KMS-11 (cell line): ENCODE measurements around the gene RHEBL1.

Experiments used
- H2AFZ ChIP-seq: fragments of 200-600 bp; sonication (generic); 2 replicates; pipeline ENCODE4 v1.6.1; 2016; ENCODE audit warnings: antibody characterized with exemption, mixed run types, low read depth
- H3K27ac ChIP-seq: fragments of 200-600 bp; sonication (generic); 2 replicates; pipeline ENCODE4 v1.6.1; 2016; ENCODE audit warnings: mild to moderate bottlenecking, mixed run types
- H3K27me3 ChIP-seq: fragments of 200-600 bp; sonication (generic); 2 replicates; pipeline ENCODE4 v1.6.1; 2017; ENCODE audit warnings: mild to moderate bottlenecking, low read depth, mixed run types, moderate library complexity; ENCODE audit not compliant: insufficient read depth
- H3K36me3 ChIP-seq: fragments of 200-600 bp; sonication (generic); 2 replicates; pipeline ENCODE4 v1.6.1; 2017; ENCODE audit warnings: mild to moderate bottlenecking, mixed run types; ENCODE audit not compliant: insufficient read depth
- H3K4me1 ChIP-seq: fragments of 200-600 bp; sonication (generic); 2 replicates; pipeline ENCODE4 v1.6.1; 2016; ENCODE audit warnings: mild to moderate bottlenecking, low read depth, mixed run types; ENCODE audit not compliant: poor library complexity, severe bottlenecking
- H3K4me2 ChIP-seq: fragments of 200-600 bp; sonication (generic); 2 replicates; pipeline ENCODE4 v1.7.0; 2016; ENCODE audit warnings: mild to moderate bottlenecking, mixed run types
- H3K4me3 ChIP-seq: fragments of 200-600 bp; sonication (generic); IDR thresholded peaks from 2 replicates; pipeline ENCODE4 v1.6.1; 2017; ENCODE audit warnings: low read depth, low read length, mixed read lengths; ENCODE audit not compliant: insufficient read depth
- H3K79me2 ChIP-seq: fragments of 200-600 bp; sonication (generic); 2 replicates; pipeline ENCODE4 v1.6.1; 2016; ENCODE audit warnings: low read depth, mixed run types; ENCODE audit not compliant: insufficient read depth
- H3K9ac ChIP-seq: fragments of 200-600 bp; sonication (generic); 2 replicates; pipeline ENCODE4 v1.6.1; 2016; ENCODE audit warnings: mild to moderate bottlenecking, mixed run types
- H4K20me1 ChIP-seq: fragments of 200-600 bp; sonication (generic); 2 replicates; pipeline ENCODE4 v1.6.1; 2016; ENCODE audit warnings: mild to moderate bottlenecking, mixed run types; ENCODE audit not compliant: insufficient read depth
- TF ChIP-seq, protein P1 (sequence below): fragments of 200-600 bp; sonication (generic); conservative IDR thresholded peaks from 2 replicates; pipeline ENCODE4 v1.6.1; 2017; ENCODE audit warnings: low read depth, mild to moderate bottlenecking, antibody characterized with exemption, low read length, moderate library complexity, mixed read lengths

The RHEBL1 gene

DNA sequence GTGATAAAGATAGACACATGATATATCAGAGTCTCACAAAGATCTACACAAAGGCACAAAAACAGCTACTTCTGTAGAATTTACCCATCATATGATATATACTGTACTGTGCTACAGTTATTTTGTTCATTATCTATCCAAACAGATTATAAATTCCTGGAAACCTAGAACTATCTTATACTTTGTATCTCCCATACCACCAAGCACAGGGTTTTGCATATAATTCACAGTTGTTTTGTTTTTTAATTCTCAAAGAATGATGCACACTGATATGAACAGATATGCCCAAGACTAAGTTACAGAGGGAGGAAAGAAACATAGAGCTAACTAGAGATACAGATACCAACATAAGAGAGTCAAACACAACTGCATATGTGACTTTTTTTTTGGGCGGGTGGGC lies 54.6 kb downstream of the RHEBL1 start:
- H3K79me2 ChIP-seq, result peaks cover 11% of the 10 kb centered on the region

More for the DNA sequence above, 54.6 kb downstream of the RHEBL1 start:
- Histone ChIP-seq H3K4me3 (no peak overlapping the region), H4K20me1 (no peaks in the 10 kb centered on the region), H3K4me1 (peaks cover 24% of the 10 kb centered on the region), H3K36me3 (no peaks in the 10 kb centered on the region), H2AFZ (no peak overlapping the region), H3K27me3 (no peaks in the 10 kb centered on the region), H3K4me2 (no peak overlapping the region), H3K9ac (no peak overlapping the region), H3K27ac (no peak overlapping the region)
- TF ChIP-seq, protein P1, sequence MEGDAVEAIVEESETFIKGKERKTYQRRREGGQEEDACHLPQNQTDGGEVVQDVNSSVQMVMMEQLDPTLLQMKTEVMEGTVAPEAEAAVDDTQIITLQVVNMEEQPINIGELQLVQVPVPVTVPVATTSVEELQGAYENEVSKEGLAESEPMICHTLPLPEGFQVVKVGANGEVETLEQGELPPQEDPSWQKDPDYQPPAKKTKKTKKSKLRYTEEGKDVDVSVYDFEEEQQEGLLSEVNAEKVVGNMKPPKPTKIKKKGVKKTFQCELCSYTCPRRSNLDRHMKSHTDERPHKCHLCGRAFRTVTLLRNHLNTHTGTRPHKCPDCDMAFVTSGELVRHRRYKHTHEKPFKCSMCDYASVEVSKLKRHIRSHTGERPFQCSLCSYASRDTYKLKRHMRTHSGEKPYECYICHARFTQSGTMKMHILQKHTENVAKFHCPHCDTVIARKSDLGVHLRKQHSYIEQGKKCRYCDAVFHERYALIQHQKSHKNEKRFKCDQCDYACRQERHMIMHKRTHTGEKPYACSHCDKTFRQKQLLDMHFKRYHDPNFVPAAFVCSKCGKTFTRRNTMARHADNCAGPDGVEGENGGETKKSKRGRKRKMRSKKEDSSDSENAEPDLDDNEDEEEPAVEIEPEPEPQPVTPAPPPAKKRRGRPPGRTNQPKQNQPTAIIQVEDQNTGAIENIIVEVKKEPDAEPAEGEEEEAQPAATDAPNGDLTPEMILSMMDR, result no peak
